Left lung (tissue), 10 donors: ENCODE results near the gene SMARCD1. TPM values are rescaled to one million over a fixed set of nuclear protein-coding genes. Genes with fewer than 3 reads are reported as not detected.
A peak's percentile ranks its signal among the peaks of the same experiment; 100 is the strongest.

ENCODE experiments used
- ATAC-seq: fragments of 200-7000 bp; cut with Tn5 transposase; one replicate; pipeline ENCODE4 v1.9.1; 2020; ENCODE audit warnings: moderate library complexity
- DNase-seq, 4 donors: peaks; one replicate each; pipeline ENCODE4 v3.0.0-alpha.2; 2013 to 2020
- H3K27ac ChIP-seq, 2 donors: fragments of 200-600 bp; sonication (generic) in 1 of 2; one replicate each; pipeline versions ENCODE4 v1.5.0 to v1.8.0; 2020 to 2021
- H3K27me3 ChIP-seq, 2 donors: fragments of 200-600 bp; sonication (generic) in 1 of 2; one replicate each; pipeline versions ENCODE4 v1.5.0 to v1.8.0; 2020 to 2021
- H3K36me3 ChIP-seq, 2 donors: fragments of 200-600 bp; sonication (generic) in 1 of 2; one replicate each; pipeline versions ENCODE4 v1.5.0 to v1.8.0; 2020 to 2021
- H3K4me1 ChIP-seq, 2 donors: fragments of 200-600 bp; one replicate each; pipeline ENCODE4 v1.8.0; 2021
- H3K4me3 ChIP-seq, 2 donors: fragments of 200-600 bp; sonication (generic) in 1 of 2; one replicate each; pipeline versions ENCODE4 v1.5.0 to v1.8.0; 2020 to 2021; ENCODE audit warnings: mild to moderate bottlenecking in 1 of 2
- H3K9me3 ChIP-seq, 2 donors: fragments of 200-600 bp; sonication (generic) in 1 of 2; one replicate each; pipeline versions ENCODE4 v1.5.0 to v1.8.0; 2020 to 2021
- intact Hi-C, 2 donors: fragments of 100-400 bp; cut with DNase I; formaldehyde crosslinking; loops; one replicate each; pipeline versions ENCODE4 v1.11.2 to v1.14.2; 2022
- polyA plus RNA-seq, 6 donors: library from polyadenylated mRNA; unstranded; fragments of 120-200 nt; gene quantifications; one replicate each; pipeline ENCODE4 v1.2.1, GENCODE V29; 2013; ENCODE audit not compliant: insufficient read length in 6 of 6
- total RNA-seq, 2 donors: library from RNA; stranded (reverse); fragmentation: NEBNext Ultra II Directional; extraction: Animal tissue kit (Norgen Biotek cat#: 25700); gene quantifications; one replicate each; pipeline ENCODE4 v1.2.1, GENCODE V29; 2021
- TF ChIP-seq, protein P1 (sequence below), 2 donors: fragments of 200-600 bp; sonication (generic) in 1 of 2; IDR thresholded peaks; one replicate each; pipeline versions ENCODE4 v1.5.0 to v1.8.0; 2021; ENCODE audit warnings: antibody characterized with exemption in 2 of 2
- donor health status: DM: no; HTN: yes; CAD: no.
- donor health status: DM: no; HTN: no; CAD: no.

The SMARCD1 gene
- total and polyA plus RNA-seq, 8 donors, result 33.1 to 155 (median 139) TPM

DNA sequence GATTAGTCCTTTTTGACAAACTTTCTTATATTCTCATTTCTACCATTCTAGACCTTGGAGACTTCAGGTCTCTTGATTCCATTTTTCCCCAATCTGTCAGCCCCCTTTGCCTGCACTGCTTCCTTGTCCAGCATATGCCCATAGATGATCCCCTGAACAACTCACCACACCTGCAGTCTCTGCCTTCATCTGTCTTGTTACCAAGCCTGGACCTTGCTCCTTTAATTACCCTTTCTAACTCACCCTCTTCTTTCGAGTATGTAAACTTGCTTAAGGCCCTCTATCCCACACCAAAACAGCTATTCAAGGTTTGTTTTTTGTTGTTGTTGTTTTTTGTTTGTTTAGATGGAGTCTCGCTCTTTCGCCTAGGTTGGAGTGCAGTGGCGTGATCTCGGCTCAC lies 36.5 kb downstream of the SMARCD1 start:
- Histone ChIP-seq H3K27ac (no peak overlapping the region), H3K36me3 (peaks cover 0 to 57% of the 10 kb centered on the region in 2 donors), H3K27me3 (no peaks in the 10 kb centered on the region), H3K4me1 (peaks cover 0 to 7% of the 10 kb centered on the region in 2 donors), H3K4me3 (no peak overlapping the region), H3K9me3 (no peaks in the 10 kb centered on the region)
- DNase-seq (no peak), ATAC-seq (no peak)
- TF ChIP-seq, protein P1, sequence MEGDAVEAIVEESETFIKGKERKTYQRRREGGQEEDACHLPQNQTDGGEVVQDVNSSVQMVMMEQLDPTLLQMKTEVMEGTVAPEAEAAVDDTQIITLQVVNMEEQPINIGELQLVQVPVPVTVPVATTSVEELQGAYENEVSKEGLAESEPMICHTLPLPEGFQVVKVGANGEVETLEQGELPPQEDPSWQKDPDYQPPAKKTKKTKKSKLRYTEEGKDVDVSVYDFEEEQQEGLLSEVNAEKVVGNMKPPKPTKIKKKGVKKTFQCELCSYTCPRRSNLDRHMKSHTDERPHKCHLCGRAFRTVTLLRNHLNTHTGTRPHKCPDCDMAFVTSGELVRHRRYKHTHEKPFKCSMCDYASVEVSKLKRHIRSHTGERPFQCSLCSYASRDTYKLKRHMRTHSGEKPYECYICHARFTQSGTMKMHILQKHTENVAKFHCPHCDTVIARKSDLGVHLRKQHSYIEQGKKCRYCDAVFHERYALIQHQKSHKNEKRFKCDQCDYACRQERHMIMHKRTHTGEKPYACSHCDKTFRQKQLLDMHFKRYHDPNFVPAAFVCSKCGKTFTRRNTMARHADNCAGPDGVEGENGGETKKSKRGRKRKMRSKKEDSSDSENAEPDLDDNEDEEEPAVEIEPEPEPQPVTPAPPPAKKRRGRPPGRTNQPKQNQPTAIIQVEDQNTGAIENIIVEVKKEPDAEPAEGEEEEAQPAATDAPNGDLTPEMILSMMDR (IDR thresholded peaks at IDR 0.05), result no peak
- intact Hi-C loops, result no loop called here

DNA sequence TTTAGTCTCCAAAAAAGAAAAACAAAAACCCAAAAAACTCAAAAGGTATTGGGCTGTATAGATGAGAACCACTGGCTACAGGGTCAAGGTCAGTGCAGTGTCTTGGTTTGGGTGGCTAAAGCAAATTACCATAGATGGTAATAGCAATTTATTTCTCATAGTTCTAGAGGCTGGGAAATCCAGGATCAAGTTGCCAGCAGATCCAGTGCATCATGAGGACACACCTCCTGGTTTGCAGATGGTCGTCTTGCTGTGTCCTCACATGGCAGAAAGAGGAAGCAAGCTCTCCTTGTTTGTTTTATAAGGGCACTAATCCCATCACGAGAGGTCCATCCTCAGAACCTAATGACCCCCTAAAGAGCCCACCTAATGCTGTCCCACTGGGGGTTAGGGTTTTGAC lies 38.1 kb downstream of the SMARCD1 start:
- Histone ChIP-seq H3K9me3 (no peaks in the 10 kb centered on the region), H3K4me3 (no peak overlapping the region), H3K36me3 (peaks cover 0 to 73% of the 10 kb centered on the region in 2 donors), H3K4me1 (peaks cover 0 to 5% of the 10 kb centered on the region in 2 donors), H3K27ac (no peak overlapping the region), H3K27me3 (no peaks in the 10 kb centered on the region)
- TF ChIP-seq, protein P1 (IDR thresholded peaks at IDR 0.05), result no peak
- ATAC-seq (no peak), DNase-seq (no peak)
- intact Hi-C loops, result no loop called here

DNA sequence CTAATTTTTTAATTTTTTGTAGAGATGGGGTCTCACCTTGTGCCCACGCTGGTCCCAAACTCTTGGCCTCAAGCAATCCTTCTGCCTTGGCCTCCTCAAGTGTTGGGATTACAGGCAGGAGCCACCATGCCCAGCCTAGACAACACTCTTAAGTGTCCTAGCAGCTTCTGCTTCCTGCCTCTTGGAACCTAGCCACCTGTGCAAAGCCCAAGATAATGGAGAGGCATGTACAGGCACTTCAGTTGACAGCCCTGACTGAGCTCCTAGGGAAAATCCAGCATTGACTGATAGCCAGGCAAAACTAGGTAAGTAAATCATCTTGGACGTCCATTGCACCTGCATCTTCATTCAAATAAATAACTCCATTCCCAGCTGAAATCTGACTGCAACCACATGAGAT lies 42.4 kb downstream of the SMARCD1 start:
- Histone ChIP-seq H3K4me1 (peaks cover 0 to 12% of the 10 kb centered on the region in 2 donors), H3K27me3 (no peaks in the 10 kb centered on the region), H3K4me3 (no peak overlapping the region), H3K9me3 (no peaks in the 10 kb centered on the region), H3K36me3 (peaks cover 0 to 82% of the 10 kb centered on the region in 2 donors), H3K27ac (no peak overlapping the region)
- ATAC-seq (peak; percentile 60), DNase-seq (no peak)
- intact Hi-C loops, result no loop called here
- TF ChIP-seq, protein P1 (IDR thresholded peaks at IDR 0.05), result no peak

DNA sequence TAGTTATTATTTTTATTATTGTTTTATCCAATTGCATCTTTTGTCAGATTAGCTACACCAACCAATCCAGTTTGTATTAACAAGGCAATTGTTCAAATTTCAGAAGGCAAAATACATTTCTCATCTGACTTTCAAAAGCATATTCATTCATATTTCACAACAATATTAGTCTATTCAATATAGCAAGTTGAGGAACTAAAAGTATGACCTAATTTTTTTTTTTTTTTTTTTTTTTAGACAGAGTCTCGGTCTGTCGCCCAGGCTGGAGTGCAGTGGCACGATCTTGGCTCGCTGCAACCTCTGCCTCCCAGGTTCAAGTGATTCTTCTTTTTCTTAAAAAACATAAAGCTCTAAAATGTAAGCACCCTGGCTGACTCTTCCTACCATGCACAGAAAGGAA lies 44.1 kb downstream of the SMARCD1 start:
- peaks cover 0 to 12% of the 10 kb centered on the region in 2 donors for H3K4me1 ChIP-seq
- H3K36me3 ChIP-seq, result peaks cover 0 to 82% of the 10 kb centered on the region in 2 donors
- H3K9me3 ChIP-seq, result no peaks in the 10 kb centered on the region
- H3K4me3 ChIP-seq, result no peak overlapping the region
- TF ChIP-seq, protein P1 (IDR thresholded peaks at IDR 0.05), result no peak
- ATAC-seq (no peak), DNase-seq (no peak)
- H3K27me3 ChIP-seq, result no peaks in the 10 kb centered on the region
- intact Hi-C loops, result no loop called here
- no peak overlapping the region for H3K27ac ChIP-seq

DNA sequence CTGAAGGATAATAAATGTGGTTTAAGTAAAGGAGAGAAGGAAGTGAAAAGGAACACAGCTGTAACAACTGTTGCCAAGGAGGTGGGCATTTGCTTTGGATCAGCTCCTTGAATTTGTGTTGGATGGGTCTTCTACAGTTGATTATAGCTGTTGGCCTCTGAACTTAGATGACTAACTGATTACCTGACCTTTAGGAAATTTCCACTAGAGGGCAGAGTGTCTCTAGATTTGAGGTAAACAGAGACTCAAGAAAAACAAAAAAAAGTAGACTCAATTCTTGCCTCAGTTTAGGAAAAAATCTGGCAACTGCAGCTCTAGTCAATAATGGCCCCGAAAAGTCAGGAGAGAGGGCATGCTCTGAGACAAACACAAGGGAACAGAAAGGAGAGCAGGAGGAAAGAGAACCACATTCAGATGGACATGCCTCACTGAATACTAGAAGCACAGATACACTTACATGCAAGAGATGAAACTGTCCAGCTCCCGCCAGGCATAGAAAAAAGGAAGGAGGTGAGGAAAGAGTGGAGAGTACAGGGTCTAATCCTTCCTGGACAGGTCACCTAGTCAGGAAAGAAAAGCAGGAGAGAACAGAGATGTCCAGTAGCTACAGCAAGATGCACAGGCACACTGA lies 47.5 kb downstream of the SMARCD1 start:
- Histone ChIP-seq H3K36me3 (peaks cover 0 to 95% of the 10 kb centered on the region in 2 donors), H3K4me1 (peaks cover 0 to 7% of the 10 kb centered on the region in 2 donors), H3K4me3 (no peak overlapping the region), H3K27ac (no peak overlapping the region), H3K27me3 (no peaks in the 10 kb centered on the region), H3K9me3 (no peaks in the 10 kb centered on the region)
- peak in 2 of 4 donors; percentile 19 to 42 for DNase-seq
- intact Hi-C loops, result no loop called here
- TF ChIP-seq, protein P1 (IDR thresholded peaks at IDR 0.05), result peak; percentile 27 to 33
- ATAC-seq, result peak; percentile 57
